ENCODE measurements around the gene DEF6.

The DEF6 gene

GRCh38 chr6:35273822-35274559 is 23.6 kb upstream of the DEF6 start:
- DNase-seq (ENCODE audit: extremely low read depth, insufficient read length): no peak
- Histone ChIP-seq H3K36me3 (ENCODE audit: control insufficient read depth, insufficient read depth, low read length) (peaks cover 2% of the 10 kb centered on the region), H3K27me3 (replicated peaks; ENCODE audit: control insufficient read depth, insufficient read depth, low read length) (no peaks in the 10 kb centered on the region), H3K4me3 (replicated peaks; ENCODE audit: low read depth, low read length) (no peak overlapping the region)
- TF ChIP-seq CTCF (IDR thresholded peaks at IDR 0.05; ENCODE audit: insufficient read depth, low read length, poor library complexity, severe bottlenecking): no peak

GRCh38 chr6:35275744-35276260 is 21.8 kb upstream of the DEF6 start:
- Histone ChIP-seq H3K27me3 (replicated peaks; ENCODE audit: control insufficient read depth, insufficient read depth, low read length) (no peaks in the 10 kb centered on the region), H3K36me3 (ENCODE audit: control insufficient read depth, insufficient read depth, low read length) (peaks cover 2% of the 10 kb centered on the region), H3K4me3 (replicated peaks; ENCODE audit: low read depth, low read length) (no peak overlapping the region)
- no peak for DNase-seq (ENCODE audit: extremely low read depth, insufficient read length)
- no peak for TF ChIP-seq CTCF (IDR thresholded peaks at IDR 0.05; ENCODE audit: insufficient read depth, low read length, poor library complexity, severe bottlenecking)

- DNase-seq (ENCODE audit: extremely low read depth, insufficient read length): no peak
- H3K36me3 ChIP-seq (ENCODE audit: control insufficient read depth, insufficient read depth, low read length): peaks cover 7% of the 10 kb centered on the region
Measured at GRCh38 chr6:35278708-35279107, 18.9 kb upstream of the DEF6 start.

GRCh38 chr6:35280903-35281302 is 16.7 kb upstream of the DEF6 start:
- peaks cover 12% of the 10 kb centered on the region for H3K36me3 ChIP-seq (ENCODE audit: control insufficient read depth, insufficient read depth, low read length)
- no peak overlapping the region for H3K4me3 ChIP-seq (replicated peaks; ENCODE audit: low read depth, low read length)
- H3K27me3 ChIP-seq (replicated peaks; ENCODE audit: control insufficient read depth, insufficient read depth, low read length): no peaks in the 10 kb centered on the region
- no peak for TF ChIP-seq CTCF (IDR thresholded peaks at IDR 0.05; ENCODE audit: insufficient read depth, low read length, poor library complexity, severe bottlenecking)
- DNase-seq (ENCODE audit: extremely low read depth, insufficient read length): no peak

More at GRCh38 chr6:35278708-35279107, 18.9 kb upstream of the DEF6 start:
- TF ChIP-seq CTCF (IDR thresholded peaks at IDR 0.05; ENCODE audit: insufficient read depth, low read length, poor library complexity, severe bottlenecking): no peak
- Histone ChIP-seq H3K4me3 (replicated peaks; ENCODE audit: low read depth, low read length) (no peak overlapping the region), H3K27me3 (replicated peaks; ENCODE audit: control insufficient read depth, insufficient read depth, low read length) (no peaks in the 10 kb centered on the region)

- DNase-seq (ENCODE audit: extremely low read depth, insufficient read length): no peak
- no peaks in the 10 kb centered on the region for H3K27me3 ChIP-seq (replicated peaks; ENCODE audit: control insufficient read depth, insufficient read depth, low read length)
- TF ChIP-seq CTCF (IDR thresholded peaks at IDR 0.05; ENCODE audit: insufficient read depth, low read length, poor library complexity, severe bottlenecking): no peak
- H3K36me3 ChIP-seq (ENCODE audit: control insufficient read depth, insufficient read depth, low read length): peaks cover 20% of the 10 kb centered on the region
- no peak overlapping the region for H3K4me3 ChIP-seq (replicated peaks; ENCODE audit: low read depth, low read length)
Measured at GRCh38 chr6:35282472-35282871, 15.1 kb upstream of the DEF6 start.

Data from GM06990 (cell line).